HEK293 (cell line): ENCODE results near the gene SPIB.

Experiments
- CTCF ChIP-seq: fragments of 450-650 bp; formaldehyde crosslinking; IDR thresholded peaks from 2 replicates; pipeline ENCODE4 v1.5.1; 2016; ENCODE audit warnings: missing biosample characterization, missing genetic modification characterization
- RBAK ChIP-seq: fragments of 450-650 bp; formaldehyde crosslinking; IDR thresholded peaks from 2 replicates; pipeline ENCODE4 v1.5.1; 2016; ENCODE audit warnings: missing biosample characterization, missing genetic modification characterization
- TCF7L2 ChIP-seq: IDR thresholded peaks from 2 replicates; pipeline ENCODE4 v1.6.1; 2011; ENCODE audit warnings: low read depth, mild to moderate bottlenecking, inconsistent platforms, low read length, moderate library complexity, borderline replicate concordance
- WT1 ChIP-seq: fragments of 450-650 bp; formaldehyde crosslinking; IDR thresholded peaks from 2 replicates; pipeline ENCODE4 v1.5.1; 2016; ENCODE audit warnings: missing biosample characterization, missing genetic modification characterization
- ZNF146 ChIP-seq: fragments of 450-650 bp; formaldehyde crosslinking; IDR thresholded peaks from 2 replicates; pipeline ENCODE4 v1.5.1; 2016; ENCODE audit warnings: missing biosample characterization, missing genetic modification characterization
- ZNF174 ChIP-seq: fragments of 450-650 bp; formaldehyde crosslinking; IDR thresholded peaks from 2 replicates; pipeline ENCODE4 v1.5.0; 2017; ENCODE audit warnings: missing biosample characterization, mild to moderate bottlenecking, missing genetic modification characterization
- ZNF24 ChIP-seq: fragments of 450-650 bp; formaldehyde crosslinking; IDR thresholded peaks from 2 replicates; pipeline ENCODE4 v1.5.1; 2016; ENCODE audit warnings: missing biosample characterization, missing genetic modification characterization
- ZNF654 ChIP-seq: fragments of 450-650 bp; formaldehyde crosslinking; IDR thresholded peaks from 2 replicates; pipeline ENCODE4 v1.5.1; 2016; ENCODE audit warnings: low read depth, missing biosample characterization, missing genetic modification characterization
- ZNF660 ChIP-seq: fragments of 450-650 bp; IDR thresholded peaks from 2 replicates; pipeline ENCODE4 v1.5.1; 2018; ENCODE audit warnings: missing biosample characterization, mild to moderate bottlenecking, missing genetic modification characterization
- ZNF837 ChIP-seq: fragments of 450-650 bp; formaldehyde crosslinking; IDR thresholded peaks from 2 replicates; pipeline ENCODE4 v1.5.1; 2016; ENCODE audit warnings: missing biosample characterization, missing genetic modification characterization
- TF ChIP-seq, protein P1 (sequence below): fragments of 450-650 bp; formaldehyde crosslinking; IDR thresholded peaks from 2 replicates; pipeline ENCODE4 v1.5.1; 2016; ENCODE audit warnings: missing biosample characterization, missing genetic modification characterization

DNA sequence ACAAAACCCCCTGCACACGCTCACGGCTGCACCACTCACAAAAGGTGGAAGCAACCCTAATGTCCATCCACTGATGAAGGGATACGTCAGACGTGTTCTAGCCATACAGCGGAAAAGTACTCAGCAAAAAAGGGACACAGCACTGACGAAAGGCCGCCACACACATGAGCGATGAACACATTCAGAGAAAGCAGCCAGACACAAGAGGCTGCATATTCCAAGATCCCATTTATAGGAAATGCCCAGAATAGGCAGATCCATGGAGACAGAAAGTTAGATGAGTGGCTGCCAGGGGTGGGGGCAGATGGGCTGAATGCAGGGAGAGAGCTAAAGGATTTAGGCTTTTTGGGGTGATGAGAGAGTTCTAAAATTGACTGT, 30.9 kb upstream of the SPIB start:
- TF ChIP-seq CTCF (tag by site-specific recombination) (no peak), TCF7L2 (no peak), ZNF146 (no peak), ZNF174 (no peak), ZNF24 (no peak), ZNF654 (tag by site-specific recombination) (no peak), ZNF660 (no peak), RBAK (tag by site-specific recombination) (no peak), ZNF837 (tag by site-specific recombination) (no peak), WT1 (tag by site-specific recombination) (no peak)
- TF ChIP-seq, protein P1, sequence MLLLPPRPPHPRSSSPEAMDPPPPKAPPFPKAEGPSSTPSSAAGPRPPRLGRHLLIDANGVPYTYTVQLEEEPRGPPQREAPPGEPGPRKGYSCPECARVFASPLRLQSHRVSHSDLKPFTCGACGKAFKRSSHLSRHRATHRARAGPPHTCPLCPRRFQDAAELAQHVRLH (tag by site-specific recombination) = no peak
